HEK293 (cell line): ENCODE measurements around the gene PARP8.

ENCODE experiments used
- CTCF ChIA-PET: fragments of 350-600 bp; formaldehyde crosslinking; extraction: SDS; loops from one replicate; lab custom pipeline; 2021; ENCODE audit warnings: antibody characterized with exemption; lab: Yijun Ruan, JAX
- POLR2A ChIA-PET: fragments of 300-600 bp; formaldehyde crosslinking; extraction: SDS; loops from one replicate; lab custom pipeline; 2020; ENCODE audit warnings: antibody characterized with exemption, inconsistent platforms; lab: Yijun Ruan, JAX
- H3K27ac ChIP-seq: fragments of 200-500 bp; sonication (Bioruptor generic); 2 replicates; pipeline ENCODE4 v1.5.1; 2014; ENCODE audit warnings: low read depth, low read length, control low read depth, inconsistent platforms; ENCODE audit errors: extremely low read depth
- H3K36me3 ChIP-seq, 2 experiments: fragments of 200-500 bp in 1 of 2; sonication (Bioruptor generic) in 1 of 2; 1 replicate in 1 of 2; 2 replicates in 1 of 2; pipeline ENCODE4 v1.5.1; 2014 to 2017; ENCODE audit warnings: inconsistent platforms in 2 of 2, low read length in 2 of 2; ENCODE audit not compliant: control insufficient read depth in 2 of 2, insufficient read depth in 1 of 2
- H3K4me1 ChIP-seq: fragments of 200-500 bp; sonication (Bioruptor generic); 2 replicates; pipeline ENCODE4 v1.5.1; 2014; ENCODE audit warnings: mild to moderate bottlenecking, low read length, inconsistent platforms; ENCODE audit not compliant: control insufficient read depth, insufficient read depth
- H3K4me3 ChIP-seq: 2 replicates; pipeline ENCODE4 v1.5.1; 2011; ENCODE audit warnings: low read depth, mild to moderate bottlenecking, control low read depth, low read length, moderate library complexity
- H3K9me3 ChIP-seq: fragments of 200-500 bp; sonication (Bioruptor generic); 2 replicates; pipeline ENCODE4 v1.5.1; 2014; ENCODE audit warnings: low read depth, low read length, inconsistent platforms; ENCODE audit not compliant: control insufficient read depth, insufficient read depth
- HOXD13 ChIP-seq: sonication (generic); formaldehyde crosslinking; IDR thresholded peaks from 2 replicates; pipeline ENCODE4 v1.8.0; 2022; ENCODE audit warnings: missing genetic modification reagents, borderline replicate concordance
- INSM2 ChIP-seq: fragments of 450-650 bp; formaldehyde crosslinking; IDR thresholded peaks from 2 replicates; pipeline ENCODE4 v1.5.1; 2016; ENCODE audit warnings: missing biosample characterization, missing genetic modification characterization
- PATZ1 ChIP-seq: fragments of 450-650 bp; formaldehyde crosslinking; IDR thresholded peaks from 2 replicates; pipeline ENCODE4 v1.5.1; 2016; ENCODE audit warnings: missing biosample characterization, missing genetic modification characterization
- SP2 ChIP-seq: fragments of 450-650 bp; formaldehyde crosslinking; IDR thresholded peaks from 2 replicates; pipeline ENCODE4 v1.5.1; 2016; ENCODE audit warnings: missing biosample characterization, missing genetic modification characterization
- SP7 ChIP-seq: fragments of 450-650 bp; formaldehyde crosslinking; IDR thresholded peaks from 2 replicates; pipeline ENCODE4 v1.5.1; 2016; ENCODE audit warnings: missing biosample characterization, missing genetic modification characterization
- ZBTB48 ChIP-seq: fragments of 450-650 bp; formaldehyde crosslinking; IDR thresholded peaks from 2 replicates; pipeline ENCODE4 v1.5.1; 2016; ENCODE audit warnings: missing biosample characterization, missing genetic modification characterization
- ZBTB6 ChIP-seq: fragments of 450-650 bp; formaldehyde crosslinking; IDR thresholded peaks from 2 replicates; pipeline ENCODE4 v1.5.1; 2017; ENCODE audit warnings: missing biosample characterization, missing genetic modification characterization
- ZBTB7A ChIP-seq: fragments of 450-650 bp; formaldehyde crosslinking; IDR thresholded peaks from 2 replicates; pipeline ENCODE4 v1.5.1; 2016; ENCODE audit warnings: low read depth, missing biosample characterization, missing genetic modification characterization
- ZFHX2 ChIP-seq: fragments of 450-650 bp; formaldehyde crosslinking; conservative IDR thresholded peaks from 2 replicates; pipeline ENCODE4 v1.5.1; 2016; ENCODE audit warnings: missing biosample characterization, missing genetic modification characterization
- ZNF114 ChIP-seq: fragments of 450-650 bp; formaldehyde crosslinking; IDR thresholded peaks from 2 replicates; pipeline ENCODE4 v1.5.0; 2017; ENCODE audit warnings: missing biosample characterization, missing genetic modification characterization
- ZNF169 ChIP-seq: fragments of 450-650 bp; formaldehyde crosslinking; IDR thresholded peaks from 2 replicates; pipeline ENCODE4 v1.5.1; 2016; ENCODE audit warnings: missing biosample characterization, missing genetic modification characterization
- ZNF18 ChIP-seq: fragments of 450-650 bp; formaldehyde crosslinking; IDR thresholded peaks from 2 replicates; pipeline ENCODE4 v1.5.1; 2016; ENCODE audit warnings: missing biosample characterization, missing genetic modification characterization
- ZNF202 ChIP-seq: fragments of 450-650 bp; formaldehyde crosslinking; IDR thresholded peaks from 2 replicates; pipeline ENCODE4 v1.5.1; 2016; ENCODE audit warnings: missing biosample characterization, missing genetic modification characterization, borderline replicate concordance
- ZNF248 ChIP-seq: fragments of 450-650 bp; formaldehyde crosslinking; IDR thresholded peaks from 2 replicates; pipeline ENCODE4 v1.5.1; 2017; ENCODE audit warnings: missing biosample characterization, missing genetic modification characterization
- ZNF335 ChIP-seq: fragments of 450-650 bp; formaldehyde crosslinking; conservative IDR thresholded peaks from 2 replicates; pipeline ENCODE4 v1.5.1; 2016; ENCODE audit warnings: missing biosample characterization, missing genetic modification characterization
- ZNF571 ChIP-seq: fragments of 450-650 bp; formaldehyde crosslinking; IDR thresholded peaks from 2 replicates; pipeline ENCODE4 v1.5.0; 2017; ENCODE audit warnings: missing biosample characterization, missing genetic modification characterization
- ZNF596 ChIP-seq: fragments of 450-650 bp; IDR thresholded peaks from 2 replicates; pipeline ENCODE4 v1.5.0; 2018; ENCODE audit warnings: missing biosample characterization, mild to moderate bottlenecking, missing genetic modification characterization, moderate library complexity
- ZNF610 ChIP-seq: fragments of 450-650 bp; formaldehyde crosslinking; IDR thresholded peaks from 2 replicates; pipeline ENCODE4 v1.5.1; 2016; ENCODE audit warnings: missing biosample characterization, missing genetic modification characterization, borderline replicate concordance
- ZNF623 ChIP-seq: fragments of 450-650 bp; formaldehyde crosslinking; IDR thresholded peaks from 2 replicates; pipeline ENCODE4 v1.5.1; 2016; ENCODE audit warnings: missing biosample characterization, missing genetic modification characterization
- ZNF624 ChIP-seq: fragments of 450-650 bp; formaldehyde crosslinking; IDR thresholded peaks from 2 replicates; pipeline ENCODE4 v1.5.1; 2017; ENCODE audit warnings: missing biosample characterization, missing genetic modification characterization
- ZNF639 ChIP-seq: fragments of 450-650 bp; formaldehyde crosslinking; IDR thresholded peaks from 2 replicates; pipeline ENCODE4 v1.5.1; 2016; ENCODE audit warnings: missing biosample characterization, missing genetic modification characterization
- ZNF658 ChIP-seq: fragments of 450-650 bp; formaldehyde crosslinking; IDR thresholded peaks from 2 replicates; pipeline ENCODE4; 2016; ENCODE audit warnings: missing biosample characterization, missing genetic modification characterization
- ZNF747 ChIP-seq: fragments of 450-650 bp; formaldehyde crosslinking; IDR thresholded peaks from 2 replicates; pipeline ENCODE4 v1.5.1; 2016; ENCODE audit warnings: missing biosample characterization, missing genetic modification characterization

PARP8 gene

GRCh38 chr5:50832657-50833284 is 166.3 kb downstream of the PARP8 start:
- ChIA-PET CTCF (no interaction called here), POLR2A (no interaction called here)
- Histone ChIP-seq H3K27ac (no peak overlapping the region), H3K4me1 (no peaks in the 10 kb centered on the region), H3K9me3 (no peaks in the 10 kb centered on the region), H3K36me3 (peaks cover 22 to 34% of the 10 kb centered on the region in 2 experiments)
- TF ChIP-seq ZNF571 (tag by site-specific recombination), result no peak
- no peak for TF ChIP-seq ZNF248
- no peak for TF ChIP-seq ZBTB6 (tag by site-specific recombination)
- no peak for TF ChIP-seq ZFHX2 (tag by site-specific recombination)
- no peak for TF ChIP-seq SP2 (tag by site-specific recombination)
- no peak for TF ChIP-seq INSM2 (tag by site-specific recombination)
- TF ChIP-seq, all 188 proteins: peak for 0
- H3K4me3 ChIP-seq, result no peak overlapping the region

- peaks cover 10 to 11% of the 10 kb centered on the region in 2 experiments for H3K36me3 ChIP-seq
- no peak overlapping the region for H3K4me3 ChIP-seq
- TF ChIP-seq ZNF658 (no peak), ZBTB48 (tag by site-specific recombination) (no peak), ZNF18 (no peak), ZNF169 (tag by site-specific recombination) (no peak), ZNF114 (no peak), ZNF596 (tag by site-specific recombination) (no peak), ZNF610 (no peak), ZBTB7A (tag by site-specific recombination) (no peak), ZNF623 (tag by site-specific recombination) (no peak), PATZ1 (tag by site-specific recombination) (no peak), ZNF639 (tag by site-specific recombination) (no peak), HOXD13 (CRISPR knock-in tag) (no peak), ZNF335 (tag by site-specific recombination) (no peak), ZNF624 (tag by site-specific recombination) (no peak), ZNF202 (no peak), SP7 (tag by site-specific recombination) (no peak), ZNF248 (no peak), ZNF747 (no peak)
- H3K9me3 ChIP-seq, result no peaks in the 10 kb centered on the region
- CTCF ChIA-PET, result interaction anchor here (0.9 kb wide), 1 partner anchor 59 kb away, joined by 3 read pairs; no protein-coding TSS in a partner anchor
- no peak overlapping the region for H3K27ac ChIP-seq
- H3K4me1 ChIP-seq, result no peaks in the 10 kb centered on the region
- POLR2A ChIA-PET, result no interaction called here
Measured at GRCh38 chr5:50836356-50836755, 169.9 kb downstream of the PARP8 start.
